Lower lobe of right lung (tissue), 2 donors: ENCODE data around the gene EHMT1. TPM values are rescaled to one million over a fixed set of nuclear protein-coding genes. Genes with fewer than 3 reads are reported as not detected.

ENCODE experiments used
- ATAC-seq, 2 donors: fragments of 200-7000 bp; cut with Tn5 transposase; one replicate each; pipeline ENCODE4 v1.9.1; 2020 to 2022; ENCODE audit warnings: mild to moderate bottlenecking in 2 of 2, moderate library complexity in 2 of 2
- DNase-seq: peaks from one replicate; pipeline ENCODE4 v3.0.0-alpha.2; 2020
- H3K27ac ChIP-seq: fragments of 200-600 bp; one replicate; pipeline ENCODE4 v1.8.0; 2022
- H3K27me3 ChIP-seq: fragments of 200-600 bp; one replicate; pipeline ENCODE4 v1.8.0; 2022; ENCODE audit warnings: low read depth
- H3K36me3 ChIP-seq: fragments of 200-600 bp; one replicate; pipeline ENCODE4 v1.8.0; 2022; ENCODE audit warnings: mild to moderate bottlenecking
- H3K4me1 ChIP-seq: fragments of 200-600 bp; one replicate; pipeline ENCODE4 v1.8.0; 2022
- H3K4me3 ChIP-seq: fragments of 200-600 bp; one replicate; pipeline ENCODE4 v1.8.0; 2022; ENCODE audit warnings: mild to moderate bottlenecking
- H3K9me3 ChIP-seq: fragments of 200-600 bp; one replicate; pipeline ENCODE4 v1.8.0; 2022
- intact Hi-C: fragments of 100-400 bp; cut with DNase I; formaldehyde crosslinking; loops from one replicate; pipeline ENCODE4 v1.11.0; 2022
- total RNA-seq: library from RNA; stranded (reverse); fragmentation: NEBNext Ultra II Directional; extraction: Animal tissue kit (Norgen Biotek cat#: 25700); gene quantifications from one replicate; pipeline ENCODE4 v1.2.1, GENCODE V29; 2021
- TF ChIP-seq, protein P1 (sequence below): fragments of 200-600 bp; IDR thresholded peaks from one replicate; pipeline ENCODE4 v1.8.0; 2022; ENCODE audit warnings: antibody characterized with exemption, mild to moderate bottlenecking
- donor health status: DM: no; HTN: yes; CAD: no; lungs with severe emphysema.

Gene EHMT1
- total RNA-seq, 1 donor from 2014 or later = 73.5 TPM

- TF ChIP-seq, protein P1, sequence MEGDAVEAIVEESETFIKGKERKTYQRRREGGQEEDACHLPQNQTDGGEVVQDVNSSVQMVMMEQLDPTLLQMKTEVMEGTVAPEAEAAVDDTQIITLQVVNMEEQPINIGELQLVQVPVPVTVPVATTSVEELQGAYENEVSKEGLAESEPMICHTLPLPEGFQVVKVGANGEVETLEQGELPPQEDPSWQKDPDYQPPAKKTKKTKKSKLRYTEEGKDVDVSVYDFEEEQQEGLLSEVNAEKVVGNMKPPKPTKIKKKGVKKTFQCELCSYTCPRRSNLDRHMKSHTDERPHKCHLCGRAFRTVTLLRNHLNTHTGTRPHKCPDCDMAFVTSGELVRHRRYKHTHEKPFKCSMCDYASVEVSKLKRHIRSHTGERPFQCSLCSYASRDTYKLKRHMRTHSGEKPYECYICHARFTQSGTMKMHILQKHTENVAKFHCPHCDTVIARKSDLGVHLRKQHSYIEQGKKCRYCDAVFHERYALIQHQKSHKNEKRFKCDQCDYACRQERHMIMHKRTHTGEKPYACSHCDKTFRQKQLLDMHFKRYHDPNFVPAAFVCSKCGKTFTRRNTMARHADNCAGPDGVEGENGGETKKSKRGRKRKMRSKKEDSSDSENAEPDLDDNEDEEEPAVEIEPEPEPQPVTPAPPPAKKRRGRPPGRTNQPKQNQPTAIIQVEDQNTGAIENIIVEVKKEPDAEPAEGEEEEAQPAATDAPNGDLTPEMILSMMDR = no peak
- peaks cover 4% of the 10 kb centered on the region for H3K9me3 ChIP-seq
- DNase-seq = no peak
- no peak for ATAC-seq
- no peak overlapping the region for H3K4me3 ChIP-seq
- H3K27ac ChIP-seq = no peak overlapping the region
- no peaks in the 10 kb centered on the region for H3K4me1 ChIP-seq
- intact Hi-C loops = no loop called here
- H3K27me3 ChIP-seq = no peaks in the 10 kb centered on the region
- peaks cover 84% of the 10 kb centered on the region for H3K36me3 ChIP-seq
Measured at GRCh38 chr9:137817236-137818200, 198.7 kb downstream of the EHMT1 start.

GRCh38 chr9:137818286-137818685 is 199.5 kb downstream of the EHMT1 start:
- Histone ChIP-seq H3K4me3 (no peak overlapping the region), H3K9me3 (peaks cover 4% of the 10 kb centered on the region), H3K27me3 (no peaks in the 10 kb centered on the region), H3K36me3 (peaks cover 77% of the 10 kb centered on the region), H3K27ac (no peak overlapping the region), H3K4me1 (no peaks in the 10 kb centered on the region)
- TF ChIP-seq, protein P1 = no peak
- no peak for ATAC-seq
- DNase-seq = no peak
- intact Hi-C loops = no loop called here

DNA sequence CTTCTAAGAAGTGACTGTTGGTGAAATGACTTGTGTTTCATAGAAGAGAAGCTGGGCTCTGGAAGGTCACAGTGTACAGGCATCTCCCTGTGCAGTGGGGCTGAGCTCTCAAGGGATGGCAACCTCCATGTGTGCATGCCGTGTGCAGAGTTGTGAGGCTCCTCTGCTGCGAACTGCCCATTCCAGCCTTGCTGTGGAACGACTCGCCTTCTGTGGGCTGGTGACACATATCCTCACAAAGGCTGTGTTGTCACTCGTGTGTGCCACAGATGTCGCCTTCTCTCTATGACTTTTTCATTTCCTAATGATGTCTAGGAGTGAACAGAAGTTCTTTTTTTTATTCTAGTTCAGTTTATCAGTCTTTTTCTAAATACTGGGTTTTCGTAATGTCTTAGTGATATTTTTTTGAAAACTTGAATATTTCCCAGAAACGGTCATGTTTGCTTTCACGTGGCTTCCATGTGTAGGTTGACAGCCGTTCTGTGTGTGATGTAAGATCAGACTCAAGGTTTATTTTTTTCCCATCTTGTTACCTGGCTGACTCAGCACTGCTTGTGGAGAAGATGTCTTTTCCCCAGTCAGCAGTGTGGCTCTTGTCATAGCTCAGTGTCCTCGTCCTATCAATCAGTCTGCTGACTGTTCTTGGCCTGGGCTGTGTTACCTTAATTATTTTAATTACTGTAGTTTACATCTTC is 201.5 kb downstream of the EHMT1 start:
- intact Hi-C loops = no loop called here
- ATAC-seq (no peak), DNase-seq (no peak)
- H3K4me1 ChIP-seq = no peaks in the 10 kb centered on the region
- H3K36me3 ChIP-seq = peaks cover 74% of the 10 kb centered on the region
- peaks cover 4% of the 10 kb centered on the region for H3K9me3 ChIP-seq
- H3K27me3 ChIP-seq = no peaks in the 10 kb centered on the region
- TF ChIP-seq, protein P1 = no peak
- H3K27ac ChIP-seq = no peak overlapping the region
- no peak overlapping the region for H3K4me3 ChIP-seq

GRCh38 chr9:137823986-137824771 is 205.4 kb downstream of the EHMT1 start:
- Histone ChIP-seq H3K4me1 (no peaks in the 10 kb centered on the region), H3K27ac (no peak overlapping the region), H3K4me3 (no peak overlapping the region), H3K27me3 (no peaks in the 10 kb centered on the region), H3K36me3 (peaks cover 68% of the 10 kb centered on the region), H3K9me3 (peaks cover 4% of the 10 kb centered on the region)
- no peak for DNase-seq
- ATAC-seq = no peak
- TF ChIP-seq, protein P1 = no peak
- intact Hi-C loops = no loop called here

GRCh38 chr9:137825324-137825989 is 206.7 kb downstream of the EHMT1 start:
- H3K4me1 ChIP-seq = no peaks in the 10 kb centered on the region
- no peak overlapping the region for H3K27ac ChIP-seq
- H3K27me3 ChIP-seq = no peaks in the 10 kb centered on the region
- DNase-seq = no peak
- peak in 1 of 2 donors; percentile 56 for ATAC-seq
- no peak overlapping the region for H3K4me3 ChIP-seq
- H3K9me3 ChIP-seq = peaks cover 4% of the 10 kb centered on the region
- TF ChIP-seq, protein P1 = no peak
- H3K36me3 ChIP-seq = peaks cover 69% of the 10 kb centered on the region
- intact Hi-C loops = no loop called here
